Keratinocyte (primary cell): Measurements from ENCODE around the gene DGKI. TPM values are rescaled to one million over a fixed set of nuclear protein-coding genes. Genes with fewer than 3 reads are reported as not detected.

Experiments
- DNase-seq: peaks from one replicate; pipeline ENCODE4 v3.0.0-alpha.2; 2011; ENCODE audit warnings: low read depth, missing footprints, low spot score
- FAIRE-seq: peaks from 2 replicates; lab custom pipeline; 2011; peaks lifted over from hg19 to GRCh38; lab: Jason Lieb, UNC
- H2AFZ ChIP-seq: 2 replicates; pipeline ENCODE4 v1.6.0; 2012; ENCODE audit warnings: low read length, control low read depth, inconsistent platforms; ENCODE audit not compliant: control insufficient read depth
- H3K27ac ChIP-seq: 2 replicates; pipeline ENCODE4 v1.5.1; 2011; ENCODE audit warnings: low read length; ENCODE audit not compliant: control insufficient read depth, insufficient read depth
- H3K27me3 ChIP-seq: 3 replicates; pipeline ENCODE4 v1.6.0; 2011; ENCODE audit warnings: low read length; ENCODE audit not compliant: control insufficient read depth, insufficient read depth; ENCODE audit errors: extremely low read depth
- H3K36me3 ChIP-seq, 2 experiments: 2 replicates in 1 of 2; 3 replicates in 1 of 2; pipeline ENCODE4 v1.5.1; 2011; ENCODE audit warnings: low read length in 2 of 2, mild to moderate bottlenecking in 1 of 2; ENCODE audit not compliant: control insufficient read depth in 2 of 2, insufficient read depth in 2 of 2; ENCODE audit errors: extremely low read depth in 1 of 2
- H3K4me1 ChIP-seq: 3 replicates; pipeline ENCODE4 v1.5.1; 2011; ENCODE audit warnings: low read length; ENCODE audit not compliant: control insufficient read depth, insufficient read depth; ENCODE audit errors: extremely low read depth
- H3K4me2 ChIP-seq: 3 replicates; pipeline ENCODE4 v1.6.0; 2011; ENCODE audit warnings: low read depth, low read length; ENCODE audit not compliant: control insufficient read depth, insufficient read depth; ENCODE audit errors: extremely low read depth
- H3K4me3 ChIP-seq, 3 experiments: fragments of 200-600 bp in 1 of 3; sonication (generic) in 1 of 3; 2 replicates in 2 of 3; 3 replicates in 1 of 3; pipeline ENCODE4 v1.5.1; 2011 to 2016; ENCODE audit warnings: low read length in 3 of 3, mild to moderate bottlenecking in 3 of 3, control low read depth in 2 of 3, inconsistent platforms in 1 of 3, low read depth in 1 of 3, mixed read lengths in 1 of 3, mixed run types in 1 of 3, moderate library complexity in 1 of 3; ENCODE audit not compliant: control insufficient read depth in 2 of 3, insufficient read depth in 2 of 3; ENCODE audit errors: extremely low read depth in 1 of 3
- H3K79me2 ChIP-seq: 2 replicates; pipeline ENCODE4 v1.6.0; 2012; ENCODE audit warnings: low read length; ENCODE audit not compliant: control insufficient read depth, insufficient read depth
- H3K9ac ChIP-seq: 3 replicates; pipeline ENCODE4 v1.6.0; 2011; ENCODE audit warnings: low read length; ENCODE audit not compliant: control insufficient read depth, insufficient read depth; ENCODE audit errors: extremely low read depth
- H3K9me1 ChIP-seq: 3 replicates; pipeline ENCODE4 v1.6.0; 2011; ENCODE audit warnings: low read length; ENCODE audit not compliant: control insufficient read depth, insufficient read depth; ENCODE audit errors: extremely low read depth
- H3K9me3 ChIP-seq: 2 replicates; pipeline ENCODE4 v1.5.1; 2012; ENCODE audit warnings: low read depth, low read length; ENCODE audit not compliant: control insufficient read depth
- H4K20me1 ChIP-seq: 3 replicates; pipeline ENCODE4 v1.6.0; 2011; ENCODE audit warnings: low read length; ENCODE audit not compliant: control insufficient read depth, insufficient read depth; ENCODE audit errors: extremely low read depth
- CTCF ChIP-seq, 3 experiments: IDR thresholded peaks in 1 of 3; conservative IDR thresholded peaks in 1 of 3; optimal IDR thresholded peaks in 1 of 3; 2 replicates in 2 of 3; 3 replicates in 1 of 3; pipeline versions ENCODE3 to v1.5.1; 2011; ENCODE audit warnings: low read length in 3 of 3, mild to moderate bottlenecking in 3 of 3, moderate library complexity in 2 of 3, control low read depth in 1 of 3, inconsistent platforms in 1 of 3; ENCODE audit not compliant: insufficient read depth in 2 of 3; ENCODE audit errors: extremely low read depth in 1 of 3
- EZH2 ChIP-seq: IDR thresholded peaks from one replicate; pipeline ENCODE4 v1.6.1; 2012; ENCODE audit warnings: inconsistent platforms, mild to moderate bottlenecking, low read length, moderate library complexity
- dilution Hi-C: fragments of 300-500 bp; cut with MboI; formaldehyde crosslinking; loops from one replicate; pipeline ENCODE4 v1.7.0; 2020; ENCODE audit warnings: low sequenced_read_pairs; ENCODE audit not compliant: extremely low pct_ligation_motif_present
- polyA plus RNA-seq, 5 experiments: library from polyadenylated mRNA; depleted of rRNA in 3 of 5; stranded (reverse) in 3 of 5; stranded (forward) in 1 of 5; unstranded in 1 of 5; fragments of >200 nt; gene quantifications; 1 replicate in 1 of 5; 2 replicates in 3 of 5; 3 replicates in 1 of 5; pipeline versions ENCODE4 v1.2.1 to v1.2.3, GENCODE V29; 2011 to 2012; ENCODE audit warnings: missing spikeins in 2 of 5, low read depth in 1 of 5, low replicate concordance in 1 of 5

DGKI gene
- polyA plus RNA-seq, 1 donor (not counting 4 experiments of a cell fraction or from before 2014, with no cell fraction given): 0.14 TPM

- Histone ChIP-seq H3K27ac (no peak overlapping the region), H3K4me1 (no peaks in the 10 kb centered on the region), H3K9me3 (no peaks in the 10 kb centered on the region), H2AFZ (no peak overlapping the region), H3K27me3 (no peaks in the 10 kb centered on the region), H3K79me2 (no peaks in the 10 kb centered on the region), H3K4me2 (no peak overlapping the region), H3K9ac (no peak overlapping the region), H3K4me3 (no peak overlapping the region), H3K9me1 (no peaks in the 10 kb centered on the region), H3K36me3 (no peaks in the 10 kb centered on the region), H4K20me1 (no peaks in the 10 kb centered on the region)
- TF ChIP-seq EZH2 (no peak), CTCF (optimal IDR thresholded peaks at IDR 0.05 in 1 of 3, IDR thresholded peaks at IDR 0.05 in 1 of 3, conservative IDR thresholded peaks at IDR 0.05 in 1 of 3; ENCODE audit: extremely low read depth in 1 of 3, insufficient read depth in 2 of 3, low read length in 3 of 3) (no peak)
- dilution Hi-C loops: no loop called here
- no peak for DNase-seq
- FAIRE-seq: no peak
These were observed 59.3 kb downstream of the DGKI start for GRCh38 chr7:137787301-137787976.

GRCh38 chr7:137778511-137778910 is 68.3 kb downstream of the DGKI start:
- no peak for FAIRE-seq
- dilution Hi-C loops: no loop called here
- no peak overlapping the region for H3K27ac ChIP-seq
- DNase-seq: no peak
- no peak overlapping the region for H3K4me3 ChIP-seq
- no peak overlapping the region for H3K9ac ChIP-seq
- H3K79me2 ChIP-seq: no peaks in the 10 kb centered on the region
- TF ChIP-seq CTCF (optimal IDR thresholded peaks at IDR 0.05 in 1 of 3, IDR thresholded peaks at IDR 0.05 in 1 of 3, conservative IDR thresholded peaks at IDR 0.05 in 1 of 3; ENCODE audit: extremely low read depth in 1 of 3, insufficient read depth in 2 of 3, low read length in 3 of 3) (no peak), EZH2 (no peak)
- H3K4me1 ChIP-seq: peaks cover 7% of the 10 kb centered on the region
- no peak overlapping the region for H3K4me2 ChIP-seq
- H3K9me1 ChIP-seq: no peaks in the 10 kb centered on the region
- H4K20me1 ChIP-seq: no peaks in the 10 kb centered on the region
- no peaks in the 10 kb centered on the region for H3K27me3 ChIP-seq
- no peak overlapping the region for H2AFZ ChIP-seq
- H3K9me3 ChIP-seq: no peaks in the 10 kb centered on the region
- H3K36me3 ChIP-seq: no peaks in the 10 kb centered on the region
